Effector CD4-positive, alpha-beta T cell (primary cell): ENCODE results near the gene ADSS2.
"Not testable (repeated sequence)": the region's sequence is repeated elsewhere in the genome, so short reads cannot be mapped to it uniquely, and the experiment has no call there.

Source experiments
- DNase-seq: peaks from one replicate; pipeline ENCODE4 v3.0.0-alpha.2; 2020

ADSS2 gene

DNA sequence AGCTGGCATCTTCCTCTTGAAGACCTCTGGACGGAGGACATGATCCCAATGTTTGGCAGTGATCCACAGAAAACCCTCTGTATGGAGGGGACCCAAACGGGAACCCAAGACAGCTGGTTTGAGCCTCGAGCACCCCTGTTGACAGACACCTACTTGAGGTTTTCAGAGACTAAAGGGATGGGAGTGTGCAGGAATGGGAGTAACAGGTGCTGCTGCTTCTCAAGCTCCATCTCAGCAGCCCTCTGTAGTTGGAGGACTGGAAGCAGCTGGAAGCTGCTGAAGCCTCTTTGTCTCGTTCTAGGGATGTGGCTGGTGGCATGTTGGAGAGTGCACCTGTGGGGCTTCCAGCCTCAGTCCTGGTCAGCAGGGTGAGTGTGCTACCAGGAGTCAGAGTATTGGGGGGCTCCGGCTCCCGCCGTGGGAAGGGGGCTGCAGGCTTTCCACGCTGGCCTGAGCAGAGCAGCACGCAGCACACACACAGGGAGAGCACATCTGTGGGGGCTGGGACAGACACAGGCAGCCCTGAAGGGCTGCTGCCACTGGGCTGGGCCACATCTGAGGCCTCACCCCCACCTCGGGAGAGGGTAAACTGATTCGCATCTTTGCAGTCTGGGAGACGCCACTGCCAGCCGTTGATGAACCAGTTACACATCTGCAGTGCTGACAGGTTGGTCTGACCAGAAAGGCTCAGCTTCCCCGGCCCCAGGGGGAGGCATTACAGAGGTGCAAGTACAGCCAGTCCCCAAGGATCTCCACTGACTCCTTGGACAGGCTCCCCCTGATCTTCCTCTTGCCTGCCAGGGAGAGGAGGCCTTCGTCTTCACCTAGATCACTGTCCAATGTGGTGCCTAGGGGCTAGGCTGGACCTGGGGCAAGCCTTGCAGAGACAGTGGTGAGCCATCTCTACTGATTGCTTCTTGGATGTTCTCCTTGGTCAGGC, 56.6 kb downstream of the ADSS2 start:
- DNase-seq, result no peak

- no peak for DNase-seq
Measured at GRCh38 chr1:244394346-244394745, 57.4 kb downstream of the ADSS2 start.

GRCh38 chr1:244393604-244394176, 58.0 kb downstream of the ADSS2 start:
- DNase-seq, result no peak

DNA sequence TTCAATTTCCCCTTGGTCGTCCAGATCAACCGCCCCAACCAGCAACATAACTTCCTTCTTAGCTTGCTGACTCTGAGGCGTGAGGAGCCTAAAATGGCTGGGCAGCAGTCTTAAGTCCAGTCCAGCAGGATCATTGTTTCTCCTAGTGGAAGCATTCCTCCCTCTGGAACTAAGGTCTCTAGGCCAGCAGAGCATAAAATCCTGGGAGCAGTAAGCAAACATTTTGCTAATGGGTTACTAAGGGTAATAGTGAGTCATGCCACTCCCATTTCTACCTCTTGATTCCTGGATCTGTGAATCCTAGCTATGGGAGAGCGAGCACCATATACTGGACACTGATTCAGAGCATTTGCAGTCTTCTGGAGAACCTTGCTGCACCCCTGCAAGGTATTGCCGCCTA, 59.9 kb downstream of the ADSS2 start:
- DNase-seq, result no peak

GRCh38 chr1:244388961-244389360, 62.7 kb downstream of the ADSS2 start:
- no peak for DNase-seq

DNA sequence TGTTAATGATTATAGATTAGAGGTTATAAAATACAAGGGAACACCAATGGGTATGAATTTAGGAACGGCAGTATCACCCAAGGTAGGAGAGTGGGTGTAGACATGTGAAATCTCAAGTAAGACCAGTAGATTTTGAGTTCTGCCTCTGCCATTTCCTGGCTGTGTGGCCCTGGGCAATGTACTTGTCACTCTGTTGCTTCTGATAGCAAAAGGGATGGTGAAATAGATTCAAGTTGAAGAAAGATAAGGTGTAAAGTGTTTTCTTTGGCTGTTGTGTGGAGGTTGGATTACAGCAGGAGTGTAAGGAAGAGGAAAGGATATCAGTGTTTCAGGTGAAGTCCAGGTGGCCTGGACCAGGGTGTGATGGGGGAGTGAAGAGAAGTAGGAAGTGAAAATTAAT, 64.3 kb downstream of the ADSS2 start:
- no peak for DNase-seq

GRCh38 chr1:244386595-244386994, 65.1 kb downstream of the ADSS2 start:
- DNase-seq, result no peak

DNA sequence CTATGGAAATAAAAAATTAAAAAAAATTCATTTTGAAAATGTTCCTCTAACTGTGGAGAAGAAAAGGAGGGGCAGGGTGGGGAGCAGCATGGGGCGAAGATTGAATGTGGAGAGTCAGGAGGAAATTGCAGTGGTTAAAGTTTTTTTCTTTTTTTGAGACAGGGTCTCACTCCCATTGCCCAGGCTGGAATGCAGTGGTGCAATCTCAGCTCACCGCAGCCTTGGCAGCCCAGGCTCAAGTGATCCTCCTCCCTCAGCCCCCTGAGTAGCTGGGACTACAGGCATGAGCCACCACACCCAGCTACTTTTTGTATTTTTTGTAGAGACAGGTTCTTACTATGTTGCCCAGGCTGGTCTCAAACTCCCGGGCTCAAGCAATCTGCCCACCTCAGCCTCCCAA, 67.6 kb downstream of the ADSS2 start:
- DNase-seq, result no peak

DNA sequence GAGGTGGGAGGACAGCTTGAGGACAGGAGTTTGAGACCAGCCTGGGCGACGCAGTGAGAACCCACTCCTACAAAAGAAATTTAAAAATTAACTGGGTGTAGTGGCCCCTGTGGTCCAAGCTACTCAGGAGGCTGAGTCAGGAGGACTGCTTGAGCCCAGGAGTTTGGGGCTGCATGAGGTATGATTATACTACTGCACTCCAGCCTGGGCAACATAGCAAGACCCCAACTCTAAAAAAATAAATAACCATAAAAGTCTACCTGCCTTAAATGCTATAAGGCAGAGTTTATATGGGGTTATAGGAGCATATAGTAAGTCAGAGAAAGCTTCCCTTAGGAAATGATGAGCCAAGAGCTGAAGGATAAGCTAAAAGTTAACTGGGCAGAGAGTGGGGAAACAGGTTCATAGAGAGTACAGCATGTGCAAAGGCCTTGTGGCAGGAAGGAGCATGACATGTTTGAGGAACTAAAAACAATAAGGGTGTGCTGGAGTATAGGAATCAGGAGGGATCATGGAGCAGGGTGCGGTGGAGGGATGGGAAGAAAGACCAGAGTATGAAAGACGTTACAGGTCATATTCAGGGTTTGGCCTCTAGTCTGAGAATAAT, 68.3 kb downstream of the ADSS2 start:
- DNase-seq, result no peak

DNA sequence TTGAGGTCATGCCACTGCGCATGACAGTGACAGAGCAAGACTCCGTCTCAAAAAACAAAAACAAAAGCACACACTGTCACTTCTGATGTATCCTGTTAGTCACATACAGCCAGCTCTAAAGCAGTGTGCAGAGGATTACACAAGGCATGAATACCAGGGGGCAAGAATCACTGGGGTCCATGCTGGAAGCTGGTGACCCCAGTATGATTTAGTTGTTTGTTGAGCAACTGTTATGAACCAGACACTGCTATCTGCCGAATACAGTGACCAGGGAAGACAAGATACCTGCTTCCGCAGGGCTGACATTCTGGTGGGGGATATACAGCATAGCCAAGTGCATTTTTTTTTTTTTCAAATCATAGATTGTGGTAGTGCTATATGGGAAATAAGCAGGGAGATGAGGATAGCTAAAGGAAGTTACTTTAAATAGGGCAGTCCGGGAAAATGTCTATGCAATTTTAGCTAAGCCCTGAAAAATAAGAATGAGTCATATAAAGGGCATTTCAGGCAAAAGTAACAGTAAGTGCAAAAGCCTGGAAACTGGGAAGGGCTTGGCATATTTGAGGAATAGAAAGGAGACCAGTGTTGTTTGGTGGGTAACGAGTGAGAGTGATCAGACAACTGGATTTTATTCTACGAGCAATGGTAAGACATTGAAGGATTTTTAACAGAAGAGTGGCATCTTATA, 69.7 kb downstream of the ADSS2 start:
- DNase-seq, result no peak

GRCh38 chr1:244376126-244376525, 75.6 kb downstream of the ADSS2 start:
- DNase-seq, result no peak

GRCh38 chr1:244375051-244375450, 76.7 kb downstream of the ADSS2 start:
- no peak for DNase-seq

- DNase-seq, result not testable (repeated sequence)
Measured at GRCh38 chr1:244374484-244374883, 77.2 kb downstream of the ADSS2 start.

GRCh38 chr1:244371242-244372141, 80.2 kb downstream of the ADSS2 start:
- no peak for DNase-seq

DNA sequence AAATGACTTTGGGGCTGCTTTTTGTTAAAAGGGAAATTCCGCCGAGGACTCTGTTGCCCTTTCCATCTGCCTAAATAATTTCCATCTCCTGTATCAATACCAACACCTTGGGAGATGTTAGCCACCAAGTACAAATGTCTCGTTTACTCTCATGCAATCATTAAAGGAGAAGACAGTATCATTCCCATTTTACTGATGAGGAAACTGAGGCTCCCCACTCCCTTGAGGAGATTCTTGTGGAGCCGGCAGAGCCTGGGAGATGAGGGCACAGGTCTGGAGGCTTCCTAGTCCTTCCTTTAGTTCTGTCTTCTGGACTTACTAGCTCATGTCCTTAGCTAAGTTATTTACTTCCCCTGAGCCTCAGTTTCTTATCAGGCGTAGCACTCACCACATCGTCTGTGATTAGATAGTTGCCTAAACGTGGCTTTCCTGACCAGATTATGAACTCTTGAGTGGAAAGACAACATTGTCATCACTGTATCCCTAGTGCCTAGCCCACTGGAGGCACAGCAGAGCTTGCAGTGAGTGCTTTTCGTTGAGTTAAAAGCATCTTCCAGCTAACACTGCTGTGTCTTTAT, 81.6 kb downstream of the ADSS2 start:
- DNase-seq, result no peak

DNA sequence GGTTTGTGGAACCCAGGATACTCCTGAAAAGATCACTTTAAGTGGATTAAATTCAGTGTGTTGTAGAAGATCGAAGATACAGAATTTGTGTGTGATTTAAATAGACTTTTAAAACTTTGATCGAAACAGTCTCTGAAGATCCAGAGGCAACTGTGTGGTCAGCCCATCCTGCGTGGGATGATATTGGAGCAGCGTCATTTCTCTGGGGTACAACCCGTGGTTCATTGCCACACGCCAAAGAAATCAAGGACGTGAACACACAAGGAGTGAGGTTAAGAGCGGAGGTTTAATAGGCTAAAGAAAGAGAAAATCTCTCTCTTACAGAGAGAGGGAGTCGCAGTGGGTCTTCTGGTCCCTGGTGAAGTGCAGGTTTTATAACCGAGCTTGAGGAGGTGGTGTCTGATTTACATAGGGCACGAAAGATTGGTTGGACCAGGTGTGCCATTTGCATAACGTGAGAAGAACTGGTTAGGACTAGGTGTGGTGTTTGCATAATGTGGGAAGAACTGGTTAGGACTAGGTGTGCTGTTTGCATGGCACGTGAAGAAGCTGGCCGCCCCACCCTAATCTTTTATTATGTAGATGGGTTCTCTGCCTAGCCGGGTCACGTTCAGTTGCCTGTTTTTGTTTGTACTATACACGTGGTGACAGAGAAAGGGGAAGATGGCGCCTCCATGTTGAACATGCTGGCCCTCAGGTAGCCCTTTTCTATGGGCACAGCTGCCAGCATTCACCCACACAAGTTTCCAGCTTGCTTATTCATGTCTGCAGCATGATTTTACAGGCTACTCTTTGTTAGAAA, 82.3 kb downstream of the ADSS2 start:
- no peak for DNase-seq

DNA sequence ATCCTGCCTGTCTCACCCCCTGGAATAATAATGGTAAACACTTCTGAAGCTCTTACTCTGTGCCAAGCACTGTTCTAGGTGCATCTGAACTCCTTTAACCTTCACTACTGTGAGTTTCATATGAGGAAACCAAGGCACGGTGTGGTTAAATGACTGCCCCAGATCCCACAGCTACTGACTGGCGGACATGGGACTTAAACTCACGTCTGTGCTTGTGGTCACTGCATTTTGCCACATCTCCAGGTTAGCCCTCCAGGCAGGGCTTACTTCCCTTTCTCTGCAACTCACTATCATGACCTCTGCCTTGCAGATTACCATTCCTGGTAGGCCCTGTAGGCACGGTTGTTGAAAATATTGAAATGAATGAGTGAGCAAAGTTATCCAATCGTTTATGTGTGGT, 83.4 kb downstream of the ADSS2 start:
- DNase-seq, result no peak

GRCh38 chr1:244367399-244368114, 84.2 kb downstream of the ADSS2 start:
- DNase-seq, result no peak

- DNase-seq, result no peak
Measured at GRCh38 chr1:244365809-244366208, 85.9 kb downstream of the ADSS2 start.

GRCh38 chr1:244365262-244365661, 86.4 kb downstream of the ADSS2 start:
- DNase-seq, result not testable (repeated sequence)
